K562 (cell line): Measurements from ENCODE around the gene FITM1.

ENCODE experiments used
- CREB1 ChIP-seq, 2 experiments: sonication (generic) in 1 of 2; formaldehyde crosslinking in 1 of 2; IDR thresholded peaks; 2 replicates each; pipeline versions ENCODE4 v1.6.1 to v1.8.0; 2012 to 2022; ENCODE audit warnings: inconsistent platforms in 1 of 2, mild to moderate bottlenecking in 1 of 2, missing genetic modification reagents in 1 of 2, moderate library complexity in 1 of 2
- CTCF ChIP-seq, 3 experiments: IDR thresholded peaks in 2 of 3; conservative IDR thresholded peaks in 1 of 3; 2 replicates each; pipeline ENCODE4 v1.5.1; 2011 to 2012; ENCODE audit warnings: low read length in 3 of 3, mild to moderate bottlenecking in 3 of 3, control low read depth in 2 of 3, improper control_type of control experiment in 1 of 3, inconsistent platforms in 1 of 3, low read depth in 1 of 3, mixed read lengths in 1 of 3, moderate library complexity in 1 of 3; ENCODE audit not compliant: insufficient read depth in 2 of 3
- E2F1 ChIP-seq: sonication (generic); formaldehyde crosslinking; IDR thresholded peaks from 2 replicates; pipeline ENCODE4 v1.8.1; 2023; ENCODE audit warnings: mild to moderate bottlenecking, missing genetic modification reagents, moderate library complexity
- EHMT2 ChIP-seq: fragments of 450-650 bp; IDR thresholded peaks from 2 replicates; pipeline ENCODE4 v1.6.1; 2018; ENCODE audit warnings: antibody characterized with exemption
- EP300 ChIP-seq: IDR thresholded peaks from 2 replicates; pipeline ENCODE4 v1.6.1; 2012; ENCODE audit warnings: low read length, improper control_type of control experiment
- MAFF ChIP-seq: IDR thresholded peaks from 2 replicates; pipeline ENCODE4 v1.6.1; 2012; ENCODE audit warnings: low read length, improper control_type of control experiment
- MYC ChIP-seq, 2 experiments: fragments of 250-450 bp in 1 of 2; sonication (Bioruptor Pico) in 1 of 2; IDR thresholded peaks; 2 replicates each; pipeline versions ENCODE4 v1.5.1 to v1.6.1; 2012 to 2021; ENCODE audit warnings: low read depth in 2 of 2, borderline replicate concordance in 1 of 2, improper control_type of control experiment in 1 of 2, low read length in 1 of 2, mild to moderate bottlenecking in 1 of 2, moderate library complexity in 1 of 2
- NRF1 ChIP-seq, 2 experiments: fragments of 450-650 bp; IDR thresholded peaks in 1 of 2; conservative IDR thresholded peaks in 1 of 2; 2 replicates each; pipeline ENCODE4 v1.6.1; 2014; ENCODE audit warnings: mild to moderate bottlenecking in 2 of 2
- POLR2A ChIP-seq: fragments of 450-650 bp; conservative IDR thresholded peaks from 2 replicates; pipeline ENCODE4 v1.6.1; 2016
- REST ChIP-seq, 2 experiments: fragments of 450-650 bp; formaldehyde crosslinking in 1 of 2; IDR thresholded peaks; 2 replicates each; pipeline versions ENCODE4 v1.4.0 to v1.6.1; 2014 to 2020; ENCODE audit warnings: mild to moderate bottlenecking in 2 of 2, borderline replicate concordance in 1 of 2, low read depth in 1 of 2
- SETDB1 ChIP-seq: IDR thresholded peaks from one replicate; pipeline ENCODE4 v1.6.1; 2012; ENCODE audit warnings: low read length, control low read depth, inconsistent platforms
- TCF7 ChIP-seq: sonication (generic); IDR thresholded peaks from 2 replicates; pipeline ENCODE4 v1.6.1; 2016; ENCODE audit warnings: antibody characterized with exemption, borderline replicate concordance
- ZNF212 ChIP-seq: fragments of 450-650 bp; formaldehyde crosslinking; IDR thresholded peaks from 2 replicates; pipeline ENCODE4 v1.4.0; 2020; ENCODE audit warnings: mild to moderate bottlenecking

GRCh38 chr14:24132976-24133375, 2.5 kb downstream of the FITM1 start:
- no peak for TF ChIP-seq SETDB1
- no peak for TF ChIP-seq REST (IDR thresholded peaks at IDR 0.05; ENCODE audit: borderline replicate concordance)
- no peak for TF ChIP-seq REST (CRISPR knock-in tag; IDR thresholded peaks at IDR 0.05; ENCODE audit: low read depth)
- no peak for TF ChIP-seq POLR2A
- TF ChIP-seq E2F1 (CRISPR knock-in tag): no peak
- TF ChIP-seq EP300: no peak
- TF ChIP-seq EHMT2: no peak
- TF ChIP-seq CTCF (IDR thresholded peaks at IDR 0.05 in 2 of 3, conservative IDR thresholded peaks at IDR 0.05 in 1 of 3; ENCODE audit: insufficient read depth in 2 of 3, low read depth in 1 of 3, low read length in 3 of 3): no peak
- TF ChIP-seq ZNF212 (CRISPR knock-in tag): no peak
- TF ChIP-seq MAFF: no peak
- TF ChIP-seq MYC (IDR thresholded peaks at IDR 0.05; ENCODE audit: low read depth, low read length): no peak
- no peak for TF ChIP-seq MYC (CRISPR knock-in tag; IDR thresholded peaks at IDR 0.05; ENCODE audit: borderline replicate concordance, low read depth)
- no peak for TF ChIP-seq CREB1 (IDR thresholded peaks at IDR 0.05)
- no peak for TF ChIP-seq CREB1 (CRISPR knock-in tag; IDR thresholded peaks at IDR 0.05)
- TF ChIP-seq TCF7: no peak
- no peak for TF ChIP-seq NRF1 (conservative IDR thresholded peaks at IDR 0.05 in 1 of 2, IDR thresholded peaks at IDR 0.05 in 1 of 2)
